CD1c-positive myeloid dendritic cell (primary cell): ENCODE results near the gene FHAD1.

Experiments
- DNase-seq: peaks from one replicate; pipeline ENCODE4 v3.0.0-alpha.2; 2016; ENCODE audit errors: extremely low spot score

The FHAD1 gene

DNA sequence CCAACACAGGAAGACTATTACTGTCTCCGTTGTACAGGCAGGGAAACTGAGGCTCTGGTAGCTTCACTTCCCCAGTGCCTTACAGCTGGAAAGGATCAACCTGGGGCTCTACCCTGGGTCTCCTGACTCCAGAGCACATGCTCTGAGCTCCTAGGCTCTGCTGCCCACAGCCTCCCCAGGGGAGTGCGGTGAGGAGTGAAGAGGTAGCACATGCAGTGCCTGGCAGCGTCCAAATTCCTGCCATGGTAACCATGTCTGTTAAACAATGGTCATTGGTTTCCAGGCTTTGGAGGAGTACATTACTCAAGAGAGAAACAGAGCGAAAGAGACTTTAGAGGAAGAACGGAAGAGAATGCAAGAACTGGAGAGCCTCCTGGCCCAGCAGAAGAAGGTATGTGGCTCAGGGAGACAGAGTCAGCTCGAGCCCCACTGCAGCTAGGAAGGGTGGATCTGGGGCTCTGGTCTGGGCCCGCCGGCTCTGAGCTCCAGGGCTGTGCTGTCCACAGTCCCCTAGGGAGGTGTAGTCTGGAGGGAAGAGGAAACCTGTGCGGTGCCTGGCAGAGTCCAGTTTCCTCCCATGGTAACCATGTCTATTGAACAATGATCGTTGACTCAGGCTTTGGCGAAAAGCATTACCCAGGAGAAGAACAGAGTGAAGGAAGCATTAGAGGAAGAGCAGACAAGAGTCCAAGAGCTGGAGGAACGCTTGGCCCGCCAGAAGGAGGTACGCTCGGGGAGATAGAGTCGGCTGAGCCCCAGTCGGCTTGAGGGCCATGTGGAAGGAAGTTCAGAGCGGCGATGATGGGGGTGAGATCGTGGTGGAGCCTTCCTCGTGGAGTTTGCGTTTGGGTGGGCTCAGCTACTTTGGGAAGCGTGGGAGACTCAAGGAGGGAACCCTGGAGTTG is 98.0 kb downstream of the FHAD1 start:
- DNase-seq = no peak

DNA sequence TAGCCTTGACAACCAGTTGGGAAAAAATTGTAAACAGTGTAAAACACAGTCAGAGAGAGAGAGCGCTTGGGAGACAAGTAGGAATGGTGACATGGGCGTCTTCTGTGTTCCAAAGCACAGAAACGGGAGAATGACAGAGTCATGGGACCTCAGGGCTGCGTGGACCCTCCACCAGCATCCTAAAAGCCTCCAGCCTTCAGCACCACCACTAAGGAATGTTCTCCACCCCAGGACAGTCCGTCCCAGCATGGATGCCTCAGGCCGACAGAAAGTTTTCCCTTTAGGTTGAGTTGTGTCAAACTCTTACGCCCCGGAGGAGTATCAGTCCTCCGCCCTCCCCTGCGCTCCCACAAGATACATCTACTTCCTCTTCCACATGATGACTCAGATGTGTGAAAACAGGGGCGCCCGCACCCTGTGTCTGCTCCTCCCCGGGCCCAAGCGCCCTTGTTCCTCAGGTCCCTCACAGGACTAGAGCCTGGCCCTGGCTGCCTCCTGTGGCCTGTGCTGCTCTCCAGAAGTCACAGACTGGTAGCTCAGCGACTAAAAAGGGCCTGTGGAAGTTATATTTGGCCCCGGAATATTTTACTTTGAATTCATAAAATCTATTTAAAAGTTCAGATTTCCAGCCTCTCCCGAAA is 98.8 kb downstream of the FHAD1 start:
- peak; percentile 93 for DNase-seq

DNA sequence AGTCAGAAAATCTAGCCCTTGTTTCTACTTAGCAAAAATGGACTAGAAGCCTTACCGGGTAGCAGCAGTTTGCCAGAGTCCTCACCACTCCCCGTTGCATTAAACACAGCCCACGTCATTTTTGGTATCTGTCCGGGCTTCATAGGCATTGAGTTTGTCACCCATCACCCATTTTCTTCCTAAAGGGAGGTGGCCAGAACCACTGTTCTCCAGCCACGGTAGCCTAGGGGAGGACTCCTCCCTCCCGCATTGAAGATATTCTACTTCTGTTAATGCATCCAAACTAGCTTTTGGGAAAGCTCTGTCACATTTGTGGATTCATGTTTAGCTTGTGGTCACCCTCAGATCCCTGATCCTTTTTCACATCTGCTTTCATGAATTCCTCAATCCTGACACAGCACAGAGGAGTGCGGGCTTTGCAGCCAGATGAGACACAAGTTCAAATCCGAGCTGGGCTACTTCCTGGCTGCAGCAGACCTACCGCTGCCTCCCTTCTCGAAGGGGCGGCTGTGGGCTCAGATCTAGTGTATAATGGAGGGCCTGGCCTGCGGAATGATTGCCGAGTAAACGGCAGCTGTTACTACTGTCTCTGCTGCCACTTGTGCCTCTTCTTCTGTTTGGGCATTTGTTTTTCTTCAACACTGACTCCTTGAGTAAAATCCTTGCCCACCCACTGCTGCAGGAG is 99.5 kb downstream of the FHAD1 start:
- DNase-seq = peak; percentile 82

DNA sequence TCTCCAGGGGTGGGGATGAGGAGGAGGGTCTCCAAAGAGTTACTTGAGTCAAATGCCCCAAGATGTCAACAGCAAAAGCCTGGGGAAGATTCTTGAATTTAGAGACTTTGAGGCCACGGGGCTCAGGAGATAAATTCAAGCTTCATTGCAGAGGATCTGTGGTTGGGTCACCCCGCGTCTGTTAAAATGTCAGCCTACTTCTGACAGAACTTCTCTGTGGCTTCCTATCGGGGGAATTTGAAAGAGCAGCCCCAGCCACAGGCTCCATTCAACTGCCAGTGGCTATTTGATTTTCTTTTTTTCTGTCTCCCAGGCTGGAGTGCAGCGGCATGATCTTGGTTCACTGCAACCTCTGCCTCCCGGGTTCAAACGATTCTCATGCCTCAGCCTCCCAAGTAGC is 100.2 kb downstream of the FHAD1 start:
- no peak for DNase-seq

GRCh38 chr1:15348648-15349047 is 101.6 kb downstream of the FHAD1 start:
- DNase-seq = no peak

- no peak for DNase-seq
These were observed 102.1 kb downstream of the FHAD1 start for GRCh38 chr1:15349133-15349532.

GRCh38 chr1:15350151-15350550 is 103.1 kb downstream of the FHAD1 start:
- DNase-seq = no peak

DNA sequence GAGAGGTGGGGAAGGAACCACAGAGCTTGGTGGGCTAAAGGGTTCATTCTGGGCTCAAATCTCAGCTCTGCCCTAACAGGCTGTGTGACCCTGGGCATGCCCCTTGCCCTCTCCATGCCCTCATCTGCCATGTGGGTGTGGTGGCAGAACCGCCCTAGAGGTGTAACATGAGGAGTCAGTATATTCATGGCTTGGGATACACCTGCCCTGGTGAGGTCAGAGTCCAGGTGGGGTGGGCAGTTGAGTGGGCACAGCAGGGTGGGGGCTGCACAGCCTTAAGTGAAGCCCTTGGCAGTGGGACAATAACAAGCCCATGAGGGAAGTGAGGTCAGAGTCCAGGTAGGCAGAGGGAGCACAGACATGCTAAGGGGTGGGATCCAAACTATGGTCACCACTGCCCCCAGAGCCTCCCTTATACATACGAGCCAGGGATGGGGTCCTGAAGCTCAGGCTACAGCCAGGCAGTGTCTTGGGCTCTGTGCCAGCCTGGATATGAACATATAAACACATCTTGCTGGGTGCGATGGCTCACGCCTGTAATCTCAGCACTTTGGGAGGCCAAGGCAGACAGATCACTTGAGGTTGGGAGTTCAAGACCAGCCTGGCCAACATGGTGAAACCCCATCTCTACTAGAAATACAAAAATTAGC is 103.7 kb downstream of the FHAD1 start:
- no peak for DNase-seq

GRCh38 chr1:15351310-15351709 is 104.3 kb downstream of the FHAD1 start:
- no peak for DNase-seq

DNA sequence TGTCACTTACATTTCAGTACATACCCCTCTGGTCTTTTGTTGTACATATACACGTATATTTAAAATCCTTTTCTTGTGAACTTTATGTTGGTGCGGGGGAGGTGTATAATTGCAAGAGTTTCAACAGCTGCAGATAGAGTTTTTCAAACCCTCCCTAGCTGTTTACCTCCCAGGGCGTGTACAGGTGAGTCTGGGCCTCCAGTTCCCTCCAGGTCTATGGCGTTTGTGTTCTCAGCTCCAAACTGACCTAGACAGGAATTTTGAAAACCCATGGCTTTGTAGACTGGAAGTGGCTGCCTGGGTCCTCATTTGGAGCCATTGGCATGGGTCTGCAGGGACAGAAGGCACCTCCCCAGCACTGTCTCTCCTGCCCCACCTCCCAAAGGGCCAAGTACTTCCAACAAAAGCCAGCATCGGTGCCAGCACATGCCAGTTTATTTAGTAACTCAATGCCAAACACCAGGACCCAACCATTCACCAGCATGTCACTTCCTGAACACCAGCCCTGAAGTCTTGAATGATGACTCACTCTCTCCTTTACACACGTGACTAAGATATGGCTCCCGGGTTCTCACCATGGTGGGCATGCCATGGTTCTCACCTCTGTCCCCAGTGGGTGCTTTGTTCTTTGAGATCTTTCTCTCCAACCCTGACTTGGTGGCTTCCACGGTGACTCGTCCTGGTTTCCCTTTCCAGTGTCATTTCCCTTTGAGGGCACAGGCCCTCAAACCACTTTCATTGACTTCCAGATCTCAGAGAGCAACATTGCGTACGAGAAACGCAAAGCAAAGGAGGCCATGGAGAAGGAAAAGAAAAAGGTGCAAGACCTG is 105.3 kb downstream of the FHAD1 start:
- DNase-seq = peak; percentile 42

- DNase-seq = no peak
These were observed 107.0 kb downstream of the FHAD1 start for GRCh38 chr1:15353839-15354579.

- DNase-seq = no peak
These were observed 107.5 kb downstream of the FHAD1 start for GRCh38 chr1:15354580-15354965.

GRCh38 chr1:15355968-15356625 is 109.1 kb downstream of the FHAD1 start:
- DNase-seq = no peak

DNA sequence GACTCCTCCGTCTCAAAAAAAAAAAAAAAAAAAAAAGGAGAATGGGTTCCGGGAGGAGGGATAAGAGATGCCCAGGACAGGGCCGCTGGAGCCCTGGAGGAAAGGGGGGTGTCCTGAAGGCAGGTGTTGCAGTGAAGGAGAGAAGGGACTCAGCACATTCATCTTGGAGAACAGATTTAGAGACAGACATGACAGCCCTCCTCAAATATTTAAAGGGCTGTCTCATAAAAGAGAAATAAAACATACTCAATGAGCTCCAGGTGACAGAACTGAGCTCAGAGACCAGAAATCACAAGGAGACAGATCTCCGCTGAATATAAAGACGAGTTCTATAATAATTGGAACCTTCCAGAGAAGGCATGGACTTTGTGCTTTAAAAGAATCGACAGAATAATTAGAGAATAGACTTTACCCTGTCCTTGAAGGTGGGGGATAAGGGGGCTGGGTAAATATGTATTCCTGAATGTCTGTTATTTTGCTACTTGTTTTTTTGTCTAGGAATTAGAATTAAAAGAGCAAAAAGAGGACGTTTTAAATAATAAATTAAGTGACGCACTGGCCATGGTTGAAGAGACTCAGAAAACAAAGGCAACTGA is 110.7 kb downstream of the FHAD1 start:
- DNase-seq = no peak

GRCh38 chr1:15358565-15359133 is 111.6 kb downstream of the FHAD1 start:
- no peak for DNase-seq

DNA sequence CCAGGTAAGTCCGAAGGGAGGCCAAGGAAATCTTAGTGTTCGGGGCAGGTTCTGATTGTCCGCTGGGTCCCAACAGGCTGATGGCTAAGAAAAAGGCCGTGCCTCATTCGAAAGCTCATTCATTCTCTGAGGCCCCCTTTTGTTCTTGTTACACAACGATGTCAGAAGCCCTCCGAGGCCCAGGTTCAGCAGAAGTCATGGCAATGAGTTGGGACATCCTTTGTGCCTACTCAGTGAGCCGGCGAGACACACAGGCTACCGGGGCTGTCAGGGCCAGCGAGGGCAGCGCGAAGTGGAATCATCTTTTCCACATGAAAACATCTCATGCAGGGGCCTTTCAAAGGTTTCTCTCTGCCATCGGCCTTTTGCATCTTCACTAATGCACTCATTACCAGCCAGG is 113.7 kb downstream of the FHAD1 start:
- DNase-seq = no peak

DNA sequence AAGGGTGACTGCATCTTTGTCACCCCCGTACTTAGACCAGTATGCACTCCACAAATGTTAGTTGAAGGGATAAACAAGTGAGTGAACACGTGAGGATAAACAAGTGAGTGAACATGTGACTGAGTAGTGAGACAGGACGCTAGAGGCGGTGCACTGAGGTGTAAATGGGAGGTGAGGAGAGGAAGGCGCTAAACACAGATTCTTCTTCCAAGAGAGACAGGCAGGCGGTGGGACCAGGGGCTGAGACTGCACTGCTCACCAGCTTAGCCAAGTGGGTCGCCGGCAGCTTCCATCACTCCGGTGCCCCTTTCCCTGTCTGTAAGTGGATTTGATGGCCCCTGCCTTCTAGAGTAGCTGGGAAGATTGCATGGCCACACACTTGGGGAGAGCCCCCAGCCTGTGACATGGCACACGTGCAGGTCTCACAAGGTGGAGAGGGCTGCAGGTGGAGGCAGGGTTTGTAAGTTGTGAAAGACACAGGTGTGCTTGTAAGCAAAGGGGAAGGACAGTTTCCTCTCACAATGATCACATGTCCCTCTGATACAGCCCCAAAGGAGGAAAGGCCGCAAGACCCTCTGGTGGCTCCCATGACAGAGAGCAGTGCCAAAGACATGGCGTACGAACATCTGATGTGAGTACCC is 115.2 kb downstream of the FHAD1 start:
- DNase-seq = no peak

- peak; percentile 53 for DNase-seq
These were observed 115.7 kb downstream of the FHAD1 start for GRCh38 chr1:15362737-15363128.

DNA sequence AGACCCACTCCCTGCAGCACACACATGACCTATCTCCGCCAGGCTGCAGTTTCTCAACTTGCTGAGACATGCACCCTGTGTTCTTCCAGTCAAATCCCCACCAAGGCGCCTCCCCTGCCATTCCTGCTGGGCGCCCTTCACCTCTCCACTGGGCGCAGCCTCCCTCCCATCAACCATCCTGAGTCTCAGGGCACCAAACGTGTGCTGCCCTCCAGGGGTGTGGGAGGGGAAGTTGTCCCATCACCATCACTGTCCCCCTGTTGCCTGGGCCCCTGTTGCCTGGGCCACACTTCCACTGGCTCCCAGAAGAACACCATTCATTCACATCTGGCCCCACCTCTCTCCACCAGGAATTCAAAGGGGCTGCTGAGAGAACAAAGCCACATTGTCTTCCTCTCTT is 117.7 kb downstream of the FHAD1 start:
- no peak for DNase-seq
